ENCODE measurements around the gene ARHGEF17. TPM values are rescaled to one million over a fixed set of nuclear protein-coding genes. Genes with fewer than 3 reads are reported as not detected.

Gene ARHGEF17
- total and polyA plus RNA-seq, 2 of the 13 experiments (the other 11 are each of a cell fraction or from before 2014, with no cell fraction given), result 10.7 to 28.8 TPM

- TF ChIP-seq ZNF142 (CRISPR knock-in tag; IDR thresholded peaks at IDR 0.05) (no peak), RXRB (CRISPR knock-in tag; IDR thresholded peaks at IDR 0.05; ENCODE audit: borderline replicate concordance) (peak; percentile 51; the same call in 1 of the 2 replicates), MBNL3 (CRISPR knock-in tag; conservative IDR thresholded peaks at IDR 0.05) (no peak), JUN (CRISPR knock-in tag; IDR thresholded peaks at IDR 0.05) (no peak), ZBTB14 (CRISPR knock-in tag; IDR thresholded peaks at IDR 0.05) (no peak), MAFK (conservative IDR thresholded peaks at IDR 0.05 in 1 of 2, IDR thresholded peaks at IDR 0.05 in 1 of 2; ENCODE audit: low read length in 2 of 2) (no peak), CCDC6 (CRISPR knock-in tag; IDR thresholded peaks at IDR 0.05) (peak; percentile 24; the same call in 1 of the 2 replicates), ZBTB8A (CRISPR knock-in tag; IDR thresholded peaks at IDR 0.05; ENCODE audit: borderline replicate concordance, low read depth) (no peak), ZNF350 (CRISPR knock-in tag; IDR thresholded peaks at IDR 0.05; ENCODE audit: borderline replicate concordance, low read depth) (no peak), ZNF775 (CRISPR knock-in tag; IDR thresholded peaks at IDR 0.05; ENCODE audit: borderline replicate concordance) (no peak), TARDBP (CRISPR knock-in tag; IDR thresholded peaks at IDR 0.05) (no peak), BHLHE40 (IDR thresholded peaks at IDR 0.05; ENCODE audit: low read length) (no peak), ZNF138 (CRISPR knock-in tag; IDR thresholded peaks at IDR 0.05; ENCODE audit: low read depth) (no peak; the same call in 1 of the 2 replicates), ZMYM4 (CRISPR knock-in tag; IDR thresholded peaks at IDR 0.05) (no peak), DPF2 (CRISPR knock-in tag; IDR thresholded peaks at IDR 0.05; ENCODE audit: borderline replicate concordance, low read depth) (no peak), PATZ1 (CRISPR knock-in tag; IDR thresholded peaks at IDR 0.05) (peak; percentile 97), TRIM24 (CRISPR knock-in tag; IDR thresholded peaks at IDR 0.05) (no peak), NFYB (CRISPR knock-in tag; IDR thresholded peaks at IDR 0.05) (no peak)
- TF ChIP-seq, protein P1, sequence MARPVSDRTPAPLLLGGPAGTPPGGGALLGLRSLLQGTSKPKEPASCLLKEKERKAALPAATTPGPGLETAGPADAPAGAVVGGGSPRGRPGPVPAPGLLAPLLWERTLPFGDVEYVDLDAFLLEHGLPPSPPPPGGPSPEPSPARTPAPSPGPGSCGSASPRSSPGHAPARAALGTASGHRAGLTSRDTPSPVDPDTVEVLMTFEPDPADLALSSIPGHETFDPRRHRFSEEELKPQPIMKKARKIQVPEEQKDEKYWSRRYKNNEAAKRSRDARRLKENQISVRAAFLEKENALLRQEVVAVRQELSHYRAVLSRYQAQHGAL (CRISPR knock-in tag; IDR thresholded peaks at IDR 0.05; ENCODE audit: not compliant biosample characterization), result no peak
These were observed at the start of gene ARHGEF17 (continued) for GRCh38 chr11:73308003-73308960.

Measured in HepG2 (cell line).